HUDEP-2 (cell line): ENCODE measurements around the gene TMED1.
"Not testable (repeated sequence)": the region's sequence is repeated elsewhere in the genome, so short reads cannot be mapped to it uniquely, and the experiment has no call there.

ENCODE experiments used
- DNase-seq, 76 experiments: peaks; one replicate each; lab custom pipeline; 2025; ENCODE audit not compliant: unreplicated experiment in 76 of 76; lab: John Stamatoyannopoulos, UW

TMED1 gene

GRCh38 chr19:10863107-10863717, 27.2 kb upstream of the TMED1 start:
- no peak for DNase-seq

DNA sequence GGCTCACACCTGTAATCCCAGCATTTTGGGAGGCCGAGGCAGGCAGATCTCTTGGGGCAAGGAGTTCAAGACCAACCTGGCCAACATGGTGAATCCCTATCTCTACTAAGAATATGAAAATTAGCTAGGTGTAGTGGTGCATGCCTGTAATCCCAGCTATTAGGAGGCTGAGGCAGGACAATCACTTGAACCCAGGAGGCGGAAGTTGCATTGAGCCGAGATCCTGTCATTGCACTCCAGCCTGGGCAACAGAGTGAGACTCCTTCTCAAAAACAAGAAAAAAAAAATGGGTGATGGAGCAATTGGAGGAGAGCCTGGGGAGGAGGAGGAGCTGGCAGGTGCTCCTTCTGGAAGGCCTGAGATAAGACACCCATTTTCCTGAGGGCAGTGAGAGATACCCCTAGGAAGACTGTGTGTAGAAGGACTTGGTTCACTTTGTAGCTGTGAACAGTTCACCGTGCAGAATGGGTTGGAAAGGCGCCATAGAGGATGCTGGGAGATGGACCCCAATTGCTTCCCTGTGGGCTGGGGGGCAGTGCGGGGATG, 26.6 kb upstream of the TMED1 start:
- no peak for DNase-seq

DNA sequence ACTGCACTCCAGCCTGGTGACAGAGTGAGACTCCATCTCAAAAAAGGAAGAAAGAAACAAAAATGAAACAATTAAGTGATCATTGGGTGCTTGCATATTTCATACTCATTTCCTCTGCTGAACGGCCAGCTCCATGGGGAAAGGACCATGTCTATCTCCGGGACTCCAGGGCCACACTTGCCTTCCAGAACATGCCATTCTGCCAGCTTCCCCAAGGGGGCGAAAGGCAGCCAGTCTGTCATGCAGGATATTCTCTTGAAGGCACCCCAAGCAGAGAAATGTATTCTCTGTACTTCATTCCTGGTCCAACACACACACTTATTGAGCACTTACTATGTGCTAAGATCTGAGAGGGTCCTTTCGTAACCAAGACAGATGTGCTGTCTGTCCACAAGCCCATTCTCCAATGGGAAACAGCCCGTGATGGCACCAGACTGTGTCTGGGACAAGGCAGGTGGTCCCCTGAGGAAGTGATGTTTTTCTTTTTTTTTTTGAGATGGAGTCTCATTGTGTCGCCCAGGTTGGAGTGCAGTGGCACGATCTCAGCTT, 25.2 kb upstream of the TMED1 start:
- peak in 48 of 76 experiments; percentile 4 to 68 (median 42) for DNase-seq

DNA sequence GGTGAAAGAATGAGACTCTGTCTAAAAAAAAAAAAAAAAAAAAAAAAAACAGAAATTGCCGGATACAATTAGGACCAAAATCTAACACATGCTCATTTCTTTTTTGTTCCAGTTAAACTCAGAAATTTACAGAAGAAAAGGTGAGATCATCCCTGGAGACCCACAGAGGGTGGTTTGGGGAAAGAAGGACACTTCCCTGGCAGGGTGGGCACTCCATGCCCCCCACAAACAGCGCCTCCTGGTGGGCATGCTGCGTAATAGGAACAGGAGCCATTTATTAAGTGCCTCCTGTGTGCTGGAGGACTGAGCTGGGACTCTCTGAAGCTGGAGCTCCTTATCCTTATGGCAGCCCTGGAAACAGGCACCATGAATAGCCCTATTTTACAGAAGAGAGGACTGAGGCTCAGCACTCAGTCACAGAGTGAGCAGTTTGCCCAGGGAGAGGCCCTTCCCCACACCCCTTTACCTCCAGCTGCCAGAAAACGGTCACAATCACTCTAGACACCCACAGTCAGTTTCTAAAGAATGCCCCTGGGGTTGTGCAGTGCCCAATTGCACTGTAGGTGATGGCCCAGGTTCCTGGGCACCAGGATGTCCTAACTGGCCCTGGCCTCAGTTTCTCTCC, 22.3 kb upstream of the TMED1 start:
- DNase-seq, result peak in 29 of 76 experiments; percentile 11 to 52 (median 26)

- not testable (repeated sequence) for DNase-seq
Observed at GRCh38 chr19:10856899-10857298, 20.9 kb upstream of the TMED1 start.

DNA sequence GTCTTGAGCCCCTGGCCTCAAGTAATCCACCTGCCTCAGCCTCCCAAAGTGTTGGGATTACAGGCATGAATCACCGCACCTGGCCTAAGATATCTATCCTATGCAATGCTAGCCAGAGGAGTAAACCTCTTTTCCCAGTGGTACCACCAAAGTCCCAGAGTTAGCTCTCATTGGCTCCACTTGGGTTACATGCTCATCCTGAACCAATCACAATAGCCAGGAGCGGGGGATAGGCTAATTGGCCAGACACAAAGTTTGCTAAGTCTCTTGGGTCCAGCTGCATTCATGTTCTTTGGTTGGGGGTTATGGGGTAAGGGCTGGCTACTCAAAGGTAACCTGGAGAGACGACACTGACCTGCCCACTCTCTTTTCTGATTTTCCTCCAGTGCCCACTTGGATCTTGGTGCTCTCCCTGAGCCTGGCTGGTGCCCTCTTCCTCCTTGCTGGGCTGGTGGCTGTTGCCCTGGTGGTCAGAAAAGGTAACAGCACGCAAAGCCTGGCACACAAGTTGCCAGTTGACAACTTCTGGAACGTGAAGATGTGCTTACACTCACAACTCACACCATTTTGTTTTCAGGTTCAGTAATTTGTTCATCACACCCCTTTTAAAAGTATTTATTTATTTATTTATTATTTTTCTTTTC, 20.0 kb upstream of the TMED1 start:
- DNase-seq, result peak in 46 of 76 experiments; percentile 16 to 67 (median 44)

- no peak for DNase-seq
Observed at GRCh38 chr19:10854350-10855089, 18.5 kb upstream of the TMED1 start.

DNA sequence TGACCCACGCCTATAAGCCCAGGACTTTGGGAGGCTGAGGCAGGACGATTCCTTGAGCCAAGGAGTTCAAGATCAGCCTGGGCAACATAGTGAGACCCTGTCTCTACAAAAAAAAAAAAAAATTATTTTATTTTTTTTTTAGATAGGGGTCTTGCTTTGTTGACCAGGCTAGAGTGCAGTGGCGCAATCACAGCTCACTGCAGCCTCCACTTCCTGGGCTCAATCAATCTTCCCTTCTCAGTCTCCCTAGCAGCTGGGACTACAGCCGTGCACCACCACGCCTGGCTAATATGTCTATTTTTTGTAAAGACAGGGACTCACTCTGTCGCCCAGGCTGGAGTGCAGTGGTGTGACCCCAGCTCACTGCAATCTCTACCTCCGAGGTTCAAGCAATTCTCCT, 16.9 kb upstream of the TMED1 start:
- DNase-seq, result no peak

DNA sequence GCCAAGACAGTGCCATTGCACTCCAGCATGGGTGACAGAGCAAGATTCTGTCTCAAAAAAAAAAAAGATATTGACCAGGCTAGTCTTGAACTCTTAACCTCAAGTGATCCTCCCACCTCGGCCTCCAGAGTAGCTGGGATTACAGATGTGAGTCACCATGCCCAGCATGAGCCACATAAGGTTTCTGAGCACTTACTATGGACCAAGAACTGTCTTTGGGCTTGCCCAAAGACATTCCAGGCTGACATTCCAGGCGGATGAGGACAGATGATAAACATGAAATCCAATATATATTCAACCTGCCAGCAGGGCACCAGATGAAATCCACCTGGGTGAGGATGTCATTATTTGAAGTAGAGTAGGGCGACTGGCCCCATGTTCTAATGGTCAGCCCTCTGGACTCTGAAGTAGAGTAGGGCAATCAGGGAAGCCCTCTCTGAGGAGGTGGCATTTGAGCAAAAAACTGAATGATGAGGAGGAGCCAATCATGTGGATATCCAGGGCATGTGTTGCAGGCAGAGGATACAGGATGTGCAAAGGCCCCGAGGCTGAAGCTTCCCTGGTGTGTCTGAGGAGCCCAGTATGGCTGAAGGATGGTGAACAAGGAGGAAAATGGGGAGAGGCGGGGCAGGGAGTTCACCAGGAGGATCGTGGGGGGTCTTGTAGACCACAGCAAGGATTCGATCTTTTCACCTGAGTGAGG, 16.2 kb upstream of the TMED1 start:
- no peak for DNase-seq

- DNase-seq, result no peak
Observed at GRCh38 chr19:10850631-10851030, 14.6 kb upstream of the TMED1 start.

DNA sequence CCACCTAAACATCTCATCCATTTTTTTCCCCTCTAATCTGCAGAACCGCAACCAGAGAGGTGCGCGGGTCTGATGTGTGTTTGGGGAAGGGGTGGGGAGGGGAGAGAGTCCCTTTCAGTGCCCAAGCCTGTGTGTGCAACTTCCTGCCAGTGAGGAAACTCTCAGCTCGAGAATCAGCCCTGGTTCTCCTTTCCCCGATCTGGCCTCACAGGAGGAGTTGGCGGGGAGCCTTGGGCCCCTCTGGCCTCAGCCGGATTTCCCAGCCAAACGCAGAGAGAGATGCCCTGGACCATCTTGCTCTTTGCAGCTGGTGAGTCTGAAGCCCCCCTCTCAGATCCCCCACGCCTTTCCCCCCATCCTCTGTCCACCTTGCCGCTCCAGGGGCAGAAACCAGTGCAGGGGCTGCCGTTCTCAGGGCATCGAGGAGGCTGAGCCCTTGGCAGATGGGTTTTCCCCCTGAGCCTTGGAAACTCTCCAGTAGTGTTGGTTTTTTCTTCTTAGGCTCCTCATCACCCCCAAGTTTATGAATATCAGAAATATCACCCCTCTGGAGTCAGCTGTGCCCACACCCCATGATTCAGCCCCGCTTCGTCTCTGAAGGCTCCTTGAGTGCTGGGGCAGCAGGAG, 12.3 kb upstream of the TMED1 start, which contains the start of gene C19orf38:
Gene C19orf38, plus strand, starts transcription at position 186 of the 627 bp plus-strand sequence. Its CDS starts 94 bp downstream, at position 280.
- no peak for DNase-seq

GRCh38 chr19:10846500-10847202, 10.6 kb upstream of the TMED1 start:
- DNase-seq, result no peak

- DNase-seq, result no peak
Observed at GRCh38 chr19:10842788-10843187, 6.8 kb upstream of the TMED1 start.

DNA sequence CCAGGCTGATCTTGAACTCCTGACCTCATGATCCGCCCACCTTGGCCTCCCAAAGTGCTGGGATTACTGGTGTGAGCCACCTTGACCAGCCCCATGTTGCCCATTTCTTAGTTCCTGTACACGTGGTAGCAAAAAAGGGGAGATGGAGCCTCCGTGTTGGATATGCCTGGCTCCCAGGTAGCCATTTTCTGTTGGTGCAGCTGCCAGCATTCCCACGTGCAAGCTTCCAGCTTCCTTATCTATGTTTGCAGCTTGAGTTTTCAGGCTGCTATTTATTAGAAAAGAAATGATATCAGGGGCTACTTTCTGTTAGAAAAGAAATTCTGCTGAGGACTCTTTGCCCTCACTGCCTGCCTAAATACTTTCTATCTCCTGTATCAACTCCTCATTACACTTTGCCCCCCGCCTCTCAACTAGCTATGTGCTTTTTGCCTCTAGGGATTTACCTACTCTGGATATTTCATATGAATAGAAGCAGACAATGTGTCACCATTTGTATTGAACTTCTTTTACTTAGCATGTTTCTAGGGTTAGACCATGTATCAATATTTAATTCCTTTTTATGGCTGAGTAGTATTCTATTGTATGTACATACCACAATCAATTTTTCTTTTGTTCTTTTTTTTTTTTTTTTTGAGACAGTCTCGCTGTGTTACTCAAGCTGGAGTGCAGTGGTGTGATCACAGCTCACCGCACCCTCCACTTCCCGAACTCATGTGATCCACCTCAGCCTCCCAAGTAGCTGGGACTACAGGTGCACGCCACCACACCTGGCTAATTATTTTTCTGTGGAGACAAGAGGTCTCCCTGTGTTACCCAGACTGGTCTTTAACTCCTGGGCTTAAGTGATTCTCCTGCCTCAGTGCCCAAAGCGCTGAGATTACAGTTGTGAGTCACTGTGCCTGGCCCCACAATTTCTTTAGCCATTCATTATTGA, 3.4 kb upstream of the TMED1 start:
- peak in 54 of 76 experiments; percentile 24 to 84 (median 46) for DNase-seq

- peak in 1 of 76 experiments; percentile 14 for DNase-seq
Observed at GRCh38 chr19:10838377-10838776, 2.4 kb upstream of the TMED1 start.

DNA sequence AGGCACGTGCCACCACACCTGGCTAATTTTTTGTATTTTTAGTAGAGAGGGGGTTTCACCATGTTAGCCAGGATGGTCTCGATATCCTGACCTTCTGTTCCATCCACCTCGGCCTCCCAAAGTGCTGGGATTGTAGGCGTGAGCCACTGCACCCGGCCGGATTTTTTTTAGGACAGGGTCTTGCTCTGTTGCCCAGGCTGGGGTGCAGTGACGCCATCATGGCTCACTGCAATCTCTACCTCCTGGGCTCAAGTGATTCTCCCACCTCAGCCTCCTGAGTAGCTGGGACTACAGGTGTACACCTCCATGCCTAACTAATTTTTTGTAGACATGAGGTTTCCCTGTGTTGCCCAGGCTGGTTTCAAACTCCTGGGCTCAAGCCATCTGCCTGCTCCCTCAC, 1.6 kb upstream of the TMED1 start:
- DNase-seq, result not testable (repeated sequence)

DNA sequence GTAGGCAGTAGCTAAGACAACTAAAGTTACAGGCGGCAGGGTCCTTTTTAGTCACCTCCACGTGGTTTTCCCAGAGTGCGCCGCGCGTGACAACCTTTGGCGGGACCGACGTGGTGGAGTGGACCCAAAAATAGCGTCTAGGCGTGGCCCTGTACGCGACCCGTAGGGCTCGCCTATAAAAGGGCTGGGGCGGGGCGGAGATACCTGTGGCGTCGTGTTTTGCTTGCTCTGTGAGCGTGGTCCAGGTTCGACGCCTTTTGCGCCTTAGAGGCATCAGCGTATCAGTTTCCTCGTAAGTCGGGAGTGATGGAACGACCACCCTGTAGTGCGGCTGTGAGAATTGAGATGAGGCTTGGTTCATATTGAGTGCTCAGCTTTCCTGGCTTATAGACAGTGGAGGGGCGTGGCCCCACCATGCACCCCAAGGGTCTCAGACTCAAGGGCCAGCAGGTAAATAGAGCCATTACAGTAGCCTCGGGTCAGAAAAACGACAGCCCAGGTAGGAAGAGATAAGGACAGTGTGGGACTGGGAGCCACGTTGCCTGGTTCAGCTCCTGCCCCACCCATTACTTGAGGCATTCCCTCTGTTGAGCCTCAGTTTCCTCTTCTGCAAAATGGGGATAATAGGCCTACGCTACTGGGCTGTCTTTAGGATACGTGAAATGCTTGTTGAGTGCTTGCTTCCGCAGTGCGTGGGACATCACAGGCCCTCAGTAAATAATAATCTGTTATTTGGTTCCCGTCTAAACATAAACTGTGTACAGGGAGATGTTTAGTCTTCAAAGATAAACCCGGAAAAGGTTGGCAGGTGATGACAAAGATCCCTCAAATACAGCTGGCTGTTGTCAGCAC, 693 bp upstream of the TMED1 start:
- DNase-seq, result peak in 73 of 76 experiments; percentile 50 to 99 (median 92)
